Cardiac fibroblast (primary cell): Measurements from ENCODE around the gene THSD7A.

Source experiments
- DNase-seq, 2 donors: peaks; one replicate each; pipeline versions ENCODE4 v3.0.0 to v3.0.0-alpha.2; 2010; ENCODE audit warnings: low read depth in 2 of 2
- H3K4me3 ChIP-seq, 2 donors: replicated peaks in 1 of 2; 1 replicate in 1 of 2; 2 replicates in 1 of 2; pipeline ENCODE4 v1.5.1; 2011; ENCODE audit warnings: low read depth in 2 of 2, low read length in 2 of 2, mild to moderate bottlenecking in 2 of 2, moderate library complexity in 1 of 2
- TF ChIP-seq, protein P1 (sequence below): IDR thresholded peaks from one replicate; pipeline ENCODE4 v1.5.1; 2011; ENCODE audit warnings: low read depth, mild to moderate bottlenecking, low read length, inconsistent platforms

THSD7A gene

DNA sequence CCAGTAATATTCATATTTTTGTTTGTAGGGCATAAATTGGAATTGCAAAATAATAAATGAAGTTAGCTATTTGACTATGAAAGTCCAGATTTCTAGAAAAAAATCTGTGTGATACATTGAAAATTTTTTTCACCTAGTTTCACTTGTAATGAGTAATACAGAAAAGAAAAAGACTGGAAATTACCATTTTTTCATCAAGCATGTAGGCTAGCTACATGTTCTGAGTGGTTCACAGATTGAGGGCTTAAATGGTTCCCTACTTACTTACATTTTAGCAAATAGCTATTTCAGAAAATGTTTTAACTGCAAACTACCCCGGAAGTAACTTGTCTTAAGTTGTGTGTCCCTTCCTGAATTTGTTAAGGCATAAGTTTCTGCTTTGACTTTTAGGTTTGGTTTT, 462.3 kb downstream of the THSD7A start:
- DNase-seq, result no peak

DNA sequence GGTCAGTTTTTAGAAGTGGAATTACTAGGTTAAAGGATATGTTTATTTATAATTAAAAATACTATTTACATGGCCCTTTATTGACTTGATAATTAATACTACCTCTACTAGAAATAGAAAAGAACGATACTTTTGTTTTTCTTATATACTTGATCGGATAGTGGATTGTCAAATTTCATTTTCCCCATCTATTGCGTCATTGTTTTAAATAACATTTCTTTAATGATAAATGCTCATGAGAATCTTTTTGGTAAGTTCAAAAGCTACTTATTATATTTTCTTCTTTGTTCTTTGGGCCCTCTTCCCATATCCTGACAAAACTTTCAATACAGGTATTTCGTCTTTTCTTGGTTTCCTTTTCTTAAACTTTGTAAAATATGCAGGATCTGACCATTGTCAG, 465.9 kb downstream of the THSD7A start:
- TF ChIP-seq, protein P1, sequence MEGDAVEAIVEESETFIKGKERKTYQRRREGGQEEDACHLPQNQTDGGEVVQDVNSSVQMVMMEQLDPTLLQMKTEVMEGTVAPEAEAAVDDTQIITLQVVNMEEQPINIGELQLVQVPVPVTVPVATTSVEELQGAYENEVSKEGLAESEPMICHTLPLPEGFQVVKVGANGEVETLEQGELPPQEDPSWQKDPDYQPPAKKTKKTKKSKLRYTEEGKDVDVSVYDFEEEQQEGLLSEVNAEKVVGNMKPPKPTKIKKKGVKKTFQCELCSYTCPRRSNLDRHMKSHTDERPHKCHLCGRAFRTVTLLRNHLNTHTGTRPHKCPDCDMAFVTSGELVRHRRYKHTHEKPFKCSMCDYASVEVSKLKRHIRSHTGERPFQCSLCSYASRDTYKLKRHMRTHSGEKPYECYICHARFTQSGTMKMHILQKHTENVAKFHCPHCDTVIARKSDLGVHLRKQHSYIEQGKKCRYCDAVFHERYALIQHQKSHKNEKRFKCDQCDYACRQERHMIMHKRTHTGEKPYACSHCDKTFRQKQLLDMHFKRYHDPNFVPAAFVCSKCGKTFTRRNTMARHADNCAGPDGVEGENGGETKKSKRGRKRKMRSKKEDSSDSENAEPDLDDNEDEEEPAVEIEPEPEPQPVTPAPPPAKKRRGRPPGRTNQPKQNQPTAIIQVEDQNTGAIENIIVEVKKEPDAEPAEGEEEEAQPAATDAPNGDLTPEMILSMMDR, result no peak
- no peak overlapping the region for H3K4me3 ChIP-seq
- DNase-seq, result no peak

More for the DNA sequence above, 462.3 kb downstream of the THSD7A start:
- H3K4me3 ChIP-seq, result no peak overlapping the region
- TF ChIP-seq, protein P1, result no peak

DNA sequence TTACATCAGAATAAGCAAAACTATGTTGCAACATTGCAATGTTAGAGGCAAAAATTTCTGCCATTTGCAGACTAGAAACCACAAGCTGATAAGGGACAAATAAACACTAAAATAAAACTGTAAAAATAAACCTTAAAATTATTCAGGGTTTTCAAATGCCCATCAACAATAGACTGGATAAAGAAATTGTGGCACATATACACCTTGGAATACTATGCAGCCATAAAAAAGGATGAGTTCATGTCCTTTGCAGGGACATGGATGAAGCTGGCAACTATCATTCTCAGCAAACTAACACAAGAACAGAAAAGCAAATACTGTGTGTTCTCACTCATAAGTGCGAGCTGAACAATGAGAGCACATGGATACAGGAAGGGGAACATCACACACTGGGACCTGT, 473.4 kb downstream of the THSD7A start:
- H3K4me3 ChIP-seq, result no peak overlapping the region
- TF ChIP-seq, protein P1, result no peak
- no peak for DNase-seq

DNA sequence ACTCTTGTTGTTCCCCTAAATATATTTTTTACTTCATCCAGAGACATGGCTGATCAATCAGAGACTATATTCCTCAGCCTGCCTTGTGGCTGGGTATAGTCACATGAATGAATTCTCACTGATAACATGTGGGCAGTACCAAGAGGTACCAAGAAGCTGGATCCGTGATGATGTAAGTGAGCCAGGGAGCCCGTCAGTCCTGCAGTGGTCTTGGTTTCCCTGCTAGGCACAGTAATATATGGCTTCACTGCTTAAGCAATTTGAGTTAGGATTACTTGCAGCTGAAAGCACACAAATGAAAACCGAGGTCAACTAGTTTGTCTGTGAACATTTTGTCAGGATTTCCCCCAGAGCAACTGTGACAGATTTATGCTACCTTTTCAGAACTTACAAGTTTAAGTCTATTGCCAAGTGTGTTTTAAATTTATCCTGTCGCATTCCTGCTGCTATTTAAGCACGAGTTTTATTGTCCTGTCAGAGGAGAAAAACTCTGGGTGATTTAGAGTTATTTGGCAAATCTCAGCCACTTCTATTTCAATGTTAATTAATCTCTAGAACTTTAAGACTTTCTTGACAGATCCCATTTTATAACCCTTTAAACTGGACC, 476.5 kb downstream of the THSD7A start:
- DNase-seq, result no peak
- H3K4me3 ChIP-seq, result no peak overlapping the region
- TF ChIP-seq, protein P1, result no peak

DNA sequence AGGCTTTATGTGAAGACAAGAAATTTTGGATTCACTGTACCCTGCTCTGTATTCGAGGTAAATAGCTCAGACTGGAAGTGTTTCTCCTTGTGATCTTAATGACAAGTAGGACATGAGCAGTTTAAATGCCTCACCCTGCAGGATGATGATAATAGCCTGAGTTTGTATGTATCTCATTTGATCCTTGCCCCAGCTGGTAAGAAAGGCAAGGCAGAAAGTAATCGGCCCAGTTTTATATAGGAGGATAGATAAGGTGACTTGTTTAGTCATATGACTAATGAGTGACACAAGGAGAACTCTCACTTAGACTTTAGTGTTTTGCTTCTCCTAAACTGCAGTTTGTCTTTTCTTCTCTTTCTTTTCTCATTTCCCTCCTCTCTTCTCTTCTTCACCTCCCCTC, 485.7 kb downstream of the THSD7A start:
- no peak for DNase-seq
- no peak overlapping the region for H3K4me3 ChIP-seq
- TF ChIP-seq, protein P1, result no peak

DNA sequence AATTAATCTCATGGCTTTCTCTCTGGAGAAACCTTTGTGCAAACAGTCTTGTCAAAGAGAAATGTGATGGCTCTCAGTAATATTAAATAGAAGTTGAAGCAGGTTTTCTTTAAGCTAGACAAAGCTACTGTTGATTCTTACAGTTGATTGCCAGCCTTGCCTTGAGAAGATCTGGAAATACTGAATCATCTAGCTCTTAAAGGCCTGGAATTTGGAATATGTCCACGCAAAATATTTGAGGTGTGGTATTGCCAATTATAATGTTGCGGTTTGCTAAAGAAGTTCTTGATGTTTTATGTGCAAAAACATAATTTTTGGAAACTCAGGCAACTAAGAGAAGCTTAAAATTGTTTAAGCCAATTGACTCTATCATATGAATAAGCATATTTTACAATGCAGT, 486.4 kb downstream of the THSD7A start:
- DNase-seq, result peak; percentile 11 to 33
- TF ChIP-seq, protein P1, result no peak
- no peak overlapping the region for H3K4me3 ChIP-seq

DNA sequence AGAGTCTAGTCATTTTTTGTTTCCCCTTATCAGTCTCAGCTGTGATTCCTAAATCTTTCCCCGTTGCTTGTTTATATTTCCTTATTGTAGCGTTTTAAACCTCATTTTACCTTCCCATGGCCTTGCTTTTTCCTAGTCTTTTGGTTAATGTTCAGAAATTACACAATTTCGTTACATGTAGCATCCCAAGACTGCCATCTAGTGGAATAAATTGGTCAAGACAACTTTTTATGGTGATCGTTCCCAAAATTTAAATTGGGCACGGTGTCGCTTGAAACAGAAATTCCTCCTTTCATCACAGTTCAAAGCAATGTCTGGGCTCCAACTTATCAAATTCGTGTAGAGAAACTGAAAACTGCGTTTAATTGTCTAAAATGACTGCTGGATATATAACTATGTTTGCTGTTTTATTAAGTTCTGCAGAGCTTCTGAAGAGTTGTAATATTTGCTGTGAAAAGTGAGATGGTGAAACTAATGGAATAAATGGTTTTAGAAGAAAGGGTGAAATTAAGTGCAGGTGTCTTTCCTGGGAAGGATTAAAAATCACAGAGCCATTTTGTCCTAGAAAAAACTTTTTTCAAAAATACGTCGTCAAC, 488.1 kb downstream of the THSD7A start:
- DNase-seq, result peak; percentile 58 to 62
- no peak overlapping the region for H3K4me3 ChIP-seq
- TF ChIP-seq, protein P1, result peak; percentile 69
